NT2/D1 (cell line): Measurements from ENCODE around the gene NAPSA.

Experiments used
- YY1 ChIP-seq: IDR thresholded peaks from 2 replicates; pipeline ENCODE4 v1.6.1; 2011; ENCODE audit not compliant: insufficient read length, insufficient read depth
- ZNF274 ChIP-seq: IDR thresholded peaks from 2 replicates; pipeline ENCODE4 v1.6.1; 2011; ENCODE audit warnings: mild to moderate bottlenecking, low read depth, low read length

GRCh38 chr19:50333235-50333736 is 32.2 kb downstream of the NAPSA start:
- no peak for TF ChIP-seq ZNF274
- TF ChIP-seq YY1: no peak
